Measurements from ENCODE around the gene ST14. TPM values are rescaled to one million over a fixed set of nuclear protein-coding genes. Genes with fewer than 3 reads are reported as not detected.
A peak's percentile ranks its signal among the peaks of the same experiment; 100 is the strongest.

Gene ST14
- total and polyA plus RNA-seq, 12 donors = 0.30 to 5.7 (median 0.67) TPM

GRCh38 chr11:130133716-130134115 lies 25.9 kb upstream of the ST14 start:
- peaks cover 0 to 95% (median 35%) of the 10 kb centered on the region in 9 donors for H3K36me3 ChIP-seq
- intact Hi-C loops (cut with DNase I) = loop anchor here in 9 of 10 donors (1.0 to 10.0 kb wide), 9 partner anchors 61 to 211 kb away; partner anchors contain the start of gene PRDM10 (in 3 of the 9)
- no peaks in the 10 kb centered on the region for H3K9me3 ChIP-seq
- no peak for TF ChIP-seq CTCF (IDR thresholded peaks at IDR 0.05)
- 76 to 77% methylated on average over 8 of the region's 8 CpGs for WGBS, 2 donors
- DNase-seq (no peak), ATAC-seq (no peak)
- peaks cover 0 to 13% (median under 1%) of the 10 kb centered on the region in 9 donors for H3K4me1 ChIP-seq
- H3K27me3 ChIP-seq = no peaks in the 10 kb centered on the region
- H3K27ac ChIP-seq = no peak overlapping the region
- H3K4me3 ChIP-seq = no peak overlapping the region

GRCh38 chr11:130136107-130136506 lies 23.5 kb upstream of the ST14 start:
- no peak for TF ChIP-seq CTCF (IDR thresholded peaks at IDR 0.05)
- peak overlapping the region in 2 of 10 donors; percentile 13 to 21 for H3K27ac ChIP-seq
- intact Hi-C loops (cut with DNase I) = loop anchor here in 3 of 10 donors (5.0 to 10.0 kb wide), 2 partner anchors 134 to 141 kb away; partner anchors contain the start of gene PRDM10 (in 1 of the 3)
- ATAC-seq (peak in 6 of 8 donors; percentile 31 to 43 (median 34)), DNase-seq (no peak)
- peaks cover 0 to 90% (median 23%) of the 10 kb centered on the region in 9 donors for H3K36me3 ChIP-seq
- no peak overlapping the region for H3K4me3 ChIP-seq
- no peaks in the 10 kb centered on the region for H3K27me3 ChIP-seq
- peaks cover 0 to 27% (median 11%) of the 10 kb centered on the region in 9 donors for H3K4me1 ChIP-seq
- WGBS, 2 donors = 40 to 63% methylated on average over 7 of the region's 7 CpGs
- no peaks in the 10 kb centered on the region for H3K9me3 ChIP-seq

- Histone ChIP-seq H3K9me3 (no peaks in the 10 kb centered on the region), H3K27ac (no peak overlapping the region), H3K36me3 (peaks cover 0 to 95% (median 27%) of the 10 kb centered on the region in 9 donors), H3K27me3 (no peaks in the 10 kb centered on the region), H3K4me1 (peaks cover 0 to 38% (median 23%) of the 10 kb centered on the region in 9 donors), H3K4me3 (no peak overlapping the region)
- TF ChIP-seq CTCF (IDR thresholded peaks at IDR 0.05) = no peak
- ATAC-seq = no peak
- DNase-seq = no peak
- 90 to 91% methylated on average over 9 of the region's 9 CpGs for WGBS, 2 donors
- intact Hi-C loops (cut with DNase I) = loop anchor here in 3 of 10 donors (5.0 to 10.0 kb wide), 2 partner anchors 136 to 143 kb away; partner anchors contain the start of gene PRDM10 (in 1 of the 3)
Observed at GRCh38 chr11:130137999-130138398, 21.6 kb upstream of the ST14 start.

GRCh38 chr11:130139401-130139800 lies 20.2 kb upstream of the ST14 start:
- Histone ChIP-seq H3K27ac (peak overlapping the region in 7 of 10 donors; percentile 11 to 61 (median 48)), H3K4me3 (no peak overlapping the region), H3K27me3 (no peaks in the 10 kb centered on the region), H3K36me3 (peaks cover 0 to 96% (median 27%) of the 10 kb centered on the region in 9 donors), H3K9me3 (no peaks in the 10 kb centered on the region), H3K4me1 (peaks cover 0 to 38% (median 23%) of the 10 kb centered on the region in 9 donors)
- TF ChIP-seq CTCF (IDR thresholded peaks at IDR 0.05) = no peak
- no peak for DNase-seq
- intact Hi-C loops (cut with DNase I) = loop anchor here in 3 of 10 donors (5.0 to 10.0 kb wide), 2 partner anchors 137 to 145 kb away; partner anchors contain the start of gene PRDM10 (in 1 of the 3)
- 41 to 55% methylated on average over 13 of the region's 13 CpGs for WGBS, 2 donors
- ATAC-seq = peak in 7 of 8 donors; percentile 59 to 83 (median 74)

Data from heart right ventricle (tissue), 16 donors.